T-helper 1 cell treated with Interleukin-12 subunit alpha and Interleukin-12 subunit beta and Interleukin-4 antibody, amounts not matched to agents 30 μg/mL and 1 μg/mL, for 36 hours (primary cell): ENCODE results near the gene BRD4.

ENCODE experiments used
- H3K27ac Mint-ChIP-seq: one replicate; pipeline ENCODE4 v1.8.0; 2021; ENCODE audit warnings: mild to moderate bottlenecking, mixed read lengths
- H3K27me3 Mint-ChIP-seq: one replicate; pipeline ENCODE4 v1.8.0; 2021; ENCODE audit warnings: low read depth, mixed read lengths
- H3K36me3 Mint-ChIP-seq: one replicate; pipeline ENCODE4 v1.8.0; 2021; ENCODE audit warnings: low read depth, mixed read lengths
- H3K4me1 Mint-ChIP-seq: one replicate; pipeline ENCODE4 v1.8.0; 2021; ENCODE audit warnings: low read depth, mixed read lengths
- H3K4me3 Mint-ChIP-seq: one replicate; pipeline ENCODE4 v1.8.0; 2021; ENCODE audit warnings: mild to moderate bottlenecking, moderate library complexity, mixed read lengths
- H3K9me3 Mint-ChIP-seq: one replicate; pipeline ENCODE4 v1.8.0; 2021; ENCODE audit warnings: mixed read lengths

BRD4 gene

GRCh38 chr19:15195371-15196334, 136.7 kb downstream of the BRD4 start:
- Mint-ChIP-seq H3K27ac (no peak overlapping the region), H3K9me3 (no peaks in the 10 kb centered on the region), H3K36me3 (peaks cover 1% of the 10 kb centered on the region), H3K4me3 (no peak overlapping the region), H3K4me1 (peaks cover 2% of the 10 kb centered on the region), H3K27me3 (peaks cover 45% of the 10 kb centered on the region)

- H3K27me3 Mint-ChIP-seq: peaks cover 45% of the 10 kb centered on the region
- H3K9me3 Mint-ChIP-seq: no peaks in the 10 kb centered on the region
- no peak overlapping the region for H3K27ac Mint-ChIP-seq
- H3K36me3 Mint-ChIP-seq: peaks cover 1% of the 10 kb centered on the region
- peaks cover 2% of the 10 kb centered on the region for H3K4me1 Mint-ChIP-seq
- no peak overlapping the region for H3K4me3 Mint-ChIP-seq
These were observed 137.4 kb downstream of the BRD4 start for GRCh38 chr19:15194938-15195337.

DNA sequence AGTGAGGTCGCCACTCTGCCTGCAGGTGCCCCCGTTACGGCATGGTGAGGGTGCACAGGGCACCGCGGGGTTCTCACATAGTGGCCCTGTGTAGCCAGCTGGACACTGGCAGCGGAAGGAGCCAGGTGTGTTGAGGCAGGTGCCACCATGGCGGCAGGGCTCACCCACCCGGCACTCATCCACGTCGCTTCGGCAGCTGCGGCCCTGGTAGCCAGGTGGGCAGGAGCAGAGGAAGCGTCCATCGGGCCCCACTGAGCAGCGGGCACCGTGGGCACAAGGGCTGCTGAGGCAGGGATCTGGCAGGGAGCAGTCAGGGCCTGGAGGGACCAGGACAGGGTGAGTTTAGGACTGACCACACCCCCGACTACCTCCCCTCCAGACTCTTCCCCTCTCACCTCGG, 140.4 kb downstream of the BRD4 start:
- H3K9me3 Mint-ChIP-seq: no peaks in the 10 kb centered on the region
- no peaks in the 10 kb centered on the region for H3K4me1 Mint-ChIP-seq
- H3K36me3 Mint-ChIP-seq: no peaks in the 10 kb centered on the region
- peaks cover 22% of the 10 kb centered on the region for H3K27me3 Mint-ChIP-seq
- H3K27ac Mint-ChIP-seq: no peak overlapping the region
- H3K4me3 Mint-ChIP-seq: no peak overlapping the region

- Mint-ChIP-seq H3K27ac (no peak overlapping the region), H3K4me3 (no peak overlapping the region), H3K4me1 (no peaks in the 10 kb centered on the region), H3K36me3 (no peaks in the 10 kb centered on the region), H3K9me3 (no peaks in the 10 kb centered on the region), H3K27me3 (peaks cover 17% of the 10 kb centered on the region)
These were observed 140.8 kb downstream of the BRD4 start for GRCh38 chr19:15191514-15191913.

DNA sequence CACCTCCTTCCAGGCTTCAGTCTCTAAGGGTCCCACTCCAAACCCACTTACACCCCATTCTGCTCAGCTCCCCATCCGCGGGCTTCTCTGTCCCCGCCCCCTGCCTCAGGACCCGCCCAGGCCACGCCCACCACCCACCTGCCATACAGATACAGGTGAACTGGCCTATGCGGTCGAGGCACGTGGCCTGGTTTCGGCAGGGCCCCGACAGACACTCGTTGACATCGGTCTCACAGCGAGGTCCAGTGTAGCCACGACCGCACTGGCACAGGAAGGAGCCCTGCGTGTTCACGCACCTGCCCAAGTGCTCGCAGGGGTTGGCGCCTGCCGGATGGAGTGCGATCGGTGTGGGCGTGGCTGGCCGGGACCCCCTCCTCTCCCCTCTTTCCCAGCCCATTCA, 143.5 kb downstream of the BRD4 start:
- H3K27me3 Mint-ChIP-seq: peaks cover under 1% of the 10 kb centered on the region
- H3K4me3 Mint-ChIP-seq: no peak overlapping the region
- H3K9me3 Mint-ChIP-seq: no peaks in the 10 kb centered on the region
- no peak overlapping the region for H3K27ac Mint-ChIP-seq
- no peaks in the 10 kb centered on the region for H3K4me1 Mint-ChIP-seq
- H3K36me3 Mint-ChIP-seq: no peaks in the 10 kb centered on the region

DNA sequence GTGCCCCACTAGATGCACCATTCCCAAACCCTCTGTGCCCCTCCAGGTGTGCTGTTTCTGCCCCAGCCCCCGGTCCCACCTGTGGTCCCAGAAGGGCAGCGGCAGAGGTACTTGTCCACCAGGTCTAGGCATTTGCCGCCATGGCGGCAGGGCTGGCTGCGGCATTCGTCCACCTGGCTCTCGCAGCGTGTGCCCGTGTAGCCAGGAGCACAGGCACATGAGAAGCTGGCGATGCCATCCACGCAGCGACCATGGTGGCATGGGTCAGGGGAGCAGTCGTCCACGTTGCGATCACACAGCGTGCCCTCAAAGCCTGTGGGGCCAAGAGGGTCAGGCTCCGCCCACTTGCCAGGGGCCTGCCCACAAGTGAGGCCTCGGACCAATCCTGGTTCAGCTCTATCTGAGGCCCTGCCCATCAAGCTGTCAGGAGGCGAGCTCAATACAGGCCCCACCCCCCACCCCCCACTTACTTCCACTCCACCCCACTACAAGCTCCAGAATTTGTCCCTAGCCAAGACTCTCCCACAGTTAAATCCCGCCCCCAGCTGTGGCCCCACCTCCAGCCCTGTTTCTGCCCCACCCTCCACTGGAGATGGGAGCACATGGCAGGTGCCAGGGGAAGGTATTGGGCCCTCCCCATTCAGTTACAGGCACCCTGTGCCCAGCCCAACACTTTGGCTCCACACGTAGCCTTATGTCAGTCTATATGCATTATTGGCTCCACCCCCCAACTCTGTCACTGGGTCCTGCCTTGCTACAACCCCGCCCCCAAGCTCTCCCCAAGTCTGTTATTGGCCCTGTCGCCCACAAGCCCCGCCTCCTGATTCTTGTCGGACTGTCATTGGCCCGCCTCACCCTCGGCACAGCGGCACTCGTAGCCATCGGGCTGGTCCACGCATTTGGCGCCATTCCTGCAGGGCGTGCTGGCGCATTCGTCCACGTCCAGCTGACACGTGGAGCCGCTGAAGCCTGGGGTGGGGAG, 145.0 kb downstream of the BRD4 start:
- H3K36me3 Mint-ChIP-seq: no peaks in the 10 kb centered on the region
- H3K27me3 Mint-ChIP-seq: no peaks in the 10 kb centered on the region
- H3K9me3 Mint-ChIP-seq: no peaks in the 10 kb centered on the region
- H3K4me1 Mint-ChIP-seq: no peaks in the 10 kb centered on the region
- no peak overlapping the region for H3K4me3 Mint-ChIP-seq
- no peak overlapping the region for H3K27ac Mint-ChIP-seq
